Adrenal gland (tissue), 12 donors: ENCODE data around the gene RPS6KC1. TPM values are rescaled to one million over a fixed set of nuclear protein-coding genes. Genes with fewer than 3 reads are reported as not detected.

Source experiments
- DNase-seq, 7 donors: peaks; one replicate each; pipeline ENCODE4 v3.0.0-alpha.2; 2019 to 2020
- H3K27ac ChIP-seq, 5 donors: fragments of 200-600 bp; sonication (generic) in 4 of 5; 1 replicate in 3 of 5; 2 replicates in 2 of 5; pipeline versions ENCODE4 v1.5.1 to v1.8.0; 2016 to 2020; ENCODE audit warnings: mild to moderate bottlenecking in 1 of 5
- H3K27me3 ChIP-seq: fragments of 200-600 bp; 2 replicates; pipeline ENCODE4 v1.8.0; 2021
- H3K36me3 ChIP-seq, 2 donors: fragments of 200-600 bp; replicated peaks in 1 of 2; 1 replicate in 1 of 2; 2 replicates in 1 of 2; pipeline versions ENCODE4 v1.5.1 to v1.8.0; 2018 to 2022
- H3K4me1 ChIP-seq, 2 donors: fragments of 200-600 bp; replicated peaks in 1 of 2; 1 replicate in 1 of 2; 2 replicates in 1 of 2; pipeline versions ENCODE4 v1.5.1 to v1.8.0; 2018 to 2021
- H3K4me3 ChIP-seq, 4 donors: fragments of 200-600 bp; sonication (generic) in 3 of 4; one replicate each; pipeline ENCODE4 v1.5.1; 2016 to 2018
- H3K9me3 ChIP-seq, 3 donors: fragments of 200-600 bp; sonication (generic) in 1 of 3; replicated peaks in 1 of 3; 1 replicate in 2 of 3; 2 replicates in 1 of 3; pipeline versions ENCODE4 v1.5.1 to v1.8.0; 2016 to 2021
- CTCF ChIP-seq, 6 experiments: fragments of 450-650 bp in 4 of 6; fragments of 200-600 bp in 2 of 6; sonication (generic) in 1 of 6; IDR thresholded peaks; 1 replicate in 5 of 6; 2 replicates in 1 of 6; pipeline versions ENCODE4 v1.5.1 to v1.8.0; 2016 to 2021; ENCODE audit warnings: antibody characterized with exemption in 6 of 6, mild to moderate bottlenecking in 2 of 6, moderate library complexity in 1 of 6
- POLR2A ChIP-seq, 2 donors: fragments of 450-650 bp; IDR thresholded peaks; one replicate each; pipeline ENCODE4 v1.6.1; 2017; ENCODE audit warnings: antibody characterized with exemption in 2 of 2, mild to moderate bottlenecking in 2 of 2, moderate library complexity in 1 of 2
- WGBS, 4 donors: extraction: QIAGEN DNeasy Blood & Tissue Kit in 2 of 4; methylation state at CpG; one replicate each; pipeline versions ENCODE4 v1.1.5 to v1.1.7; 2013 to 2017; 5-methylcytosine and 5-hydroxymethylcytosine counted together
- intact Hi-C, 2 donors: fragments of 100-400 bp; cut with DNase I; formaldehyde crosslinking; loops; one replicate each; pipeline versions ENCODE4 v1.14.1 to v1.15.0; 2022 to 2023
- polyA plus RNA-seq, 3 donors: library from polyadenylated mRNA; stranded (reverse); fragments of 200-250 nt in 2 of 3; fragments of 350-450 nt in 1 of 3; fragmentation: Illumina TruSeq in 1 of 3; extraction: RNeasy Lipid Tissue Mini Kit (QIAGEN cat#74804) in 1 of 3; gene quantifications; one replicate each; pipeline ENCODE4 v1.2.3, GENCODE V29; 2013 to 2014
- total RNA-seq, 9 donors: library from RNA; depleted of rRNA in 4 of 9; stranded (reverse); fragments of >200 nt in 4 of 9; fragments of 120-200 nt in 1 of 9; fragmentation: NEBNext Ultra II Directional in 1 of 9; extraction: Animal tissue kit (Norgen Biotek cat#: 25700) in 1 of 9; gene quantifications; one replicate each; pipeline versions ENCODE4 v1.1.0 to v1.2.4, GENCODE V29; 2013 to 2023
- donor health status: healthy with polysubstance abuse.
- donor health status: Bipolar disorder and iron deficiency.
- donor health status: DM: yes; HTN: yes; CAD: no.
- donor health status: DM: no; HTN: no; CAD: no.
- donor health status: DM: no; HTN: no; CAD: no.
- donor health status: DM: yes; HTN: yes; CAD: no.

RPS6KC1 gene
- total and polyA plus RNA-seq, 12 donors: 7.6 to 67.2 (median 26.2) TPM

GRCh38 chr1:213103377-213104306 is 52.6 kb downstream of the RPS6KC1 start:
- 77 to 86% (median 82%) methylated on average over 5 of the region's 5 CpGs for WGBS, 4 donors
- Histone ChIP-seq H3K4me3 (no peak overlapping the region), H3K27me3 (no peaks in the 10 kb centered on the region), H3K4me1 (no peaks in the 10 kb centered on the region), H3K9me3 (no peaks in the 10 kb centered on the region), H3K27ac (no peak overlapping the region), H3K36me3 (no peaks in the 10 kb centered on the region)
- intact Hi-C loops: no loop called here
- TF ChIP-seq POLR2A (IDR thresholded peaks at IDR 0.05) (no peak), CTCF (IDR thresholded peaks at IDR 0.05) (no peak)
- DNase-seq: no peak

- Histone ChIP-seq H3K4me1 (no peaks in the 10 kb centered on the region), H3K4me3 (no peak overlapping the region), H3K36me3 (no peaks in the 10 kb centered on the region), H3K9me3 (no peaks in the 10 kb centered on the region), H3K27me3 (no peaks in the 10 kb centered on the region), H3K27ac (no peak overlapping the region)
- 92 to 95% (median 94%) methylated on average over 2 of the region's 2 CpGs for WGBS, 4 donors
- no peak for DNase-seq
- intact Hi-C loops: no loop called here
- TF ChIP-seq CTCF (IDR thresholded peaks at IDR 0.05): no peak
- TF ChIP-seq POLR2A (IDR thresholded peaks at IDR 0.05): no peak
These were observed 53.6 kb downstream of the RPS6KC1 start for GRCh38 chr1:213104604-213105003.

- no peaks in the 10 kb centered on the region for H3K27me3 ChIP-seq
- no peak overlapping the region for H3K27ac ChIP-seq
- H3K9me3 ChIP-seq: no peaks in the 10 kb centered on the region
- intact Hi-C loops: no loop called here
- WGBS, 4 donors: 97 to 100% (median 100%) methylated on average over 1 of the region's 1 CpG
- no peak for DNase-seq
- no peaks in the 10 kb centered on the region for H3K36me3 ChIP-seq
- H3K4me3 ChIP-seq: no peak overlapping the region
- TF ChIP-seq CTCF (IDR thresholded peaks at IDR 0.05) (no peak), POLR2A (IDR thresholded peaks at IDR 0.05) (no peak)
- peaks cover 0 to 4% of the 10 kb centered on the region in 2 donors for H3K4me1 ChIP-seq
These were observed 55.3 kb downstream of the RPS6KC1 start for GRCh38 chr1:213106298-213106697.

GRCh38 chr1:213107613-213108012 is 56.6 kb downstream of the RPS6KC1 start:
- Histone ChIP-seq H3K27ac (no peak overlapping the region), H3K4me3 (no peak overlapping the region), H3K4me1 (peaks cover 0 to 4% of the 10 kb centered on the region in 2 donors), H3K36me3 (no peaks in the 10 kb centered on the region), H3K27me3 (no peaks in the 10 kb centered on the region), H3K9me3 (no peaks in the 10 kb centered on the region)
- 80 to 95% (median 93%) methylated on average over 2 of the region's 2 CpGs for WGBS, 4 donors
- DNase-seq: no peak
- intact Hi-C loops: no loop called here
- TF ChIP-seq CTCF (IDR thresholded peaks at IDR 0.05): no peak
- no peak for TF ChIP-seq POLR2A (IDR thresholded peaks at IDR 0.05)
